ENCODE data around the gene CSRNP2.
"Not testable (repeated sequence)": the region's sequence is repeated elsewhere in the genome, so short reads cannot be mapped to it uniquely, and the experiment has no call there.

Gene CSRNP2

DNA sequence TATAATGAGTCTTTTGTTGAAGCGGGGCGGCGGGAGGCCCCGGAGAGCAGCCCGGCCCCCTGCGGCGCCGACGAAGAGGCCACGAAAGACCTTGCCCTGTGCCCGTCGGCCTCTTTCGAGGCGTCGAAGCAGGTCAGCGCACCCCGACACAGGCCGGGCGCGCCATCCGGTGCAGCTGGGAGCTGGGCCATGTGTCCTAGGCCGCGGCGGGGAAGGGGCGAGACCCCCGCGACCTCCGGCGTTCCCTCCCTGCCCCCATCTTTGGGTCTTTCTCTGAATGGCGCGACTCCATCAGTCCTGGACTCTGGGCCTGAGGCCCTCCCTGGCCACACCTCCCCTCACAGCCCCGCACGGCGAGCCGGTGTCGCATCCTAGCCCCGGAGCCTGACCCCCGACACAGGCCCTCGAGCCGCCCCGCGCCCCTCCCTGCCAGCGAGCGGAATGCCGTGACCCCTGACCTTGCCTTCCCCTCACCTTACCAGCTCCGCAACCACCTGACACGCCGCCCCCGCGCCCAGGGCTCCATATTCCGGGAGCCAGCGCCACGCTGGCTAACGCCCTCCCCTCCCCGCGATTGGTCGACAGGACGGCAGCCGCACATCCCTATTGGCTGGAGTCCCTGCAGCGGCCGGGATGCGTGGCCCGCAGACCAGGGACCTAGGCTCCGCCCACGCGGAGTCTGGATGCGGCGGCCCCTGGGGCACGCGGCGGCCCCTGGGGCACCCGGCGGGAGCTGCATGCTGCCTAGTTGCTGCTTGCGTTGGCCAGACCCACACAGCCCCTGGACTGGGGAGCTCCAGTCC lies 57.4 kb downstream of the CSRNP2 start, which contains the start of gene SLC11A2:
Gene SLC11A2 (minus strand): TSS at position 549 of the 803 bp plus-strand sequence. CDS start 15,656 bp downstream, outside the sequence.
- DNase-seq, result peak; percentile 62

GRCh38 chr12:51025338-51025835 lies 58.0 kb downstream of the CSRNP2 start:
- DNase-seq, result no peak

GRCh38 chr12:51023625-51024382 lies 59.6 kb downstream of the CSRNP2 start:
- DNase-seq, result no peak

- DNase-seq, result no peak
These were observed 61.7 kb downstream of the CSRNP2 start for GRCh38 chr12:51021694-51022093.

DNA sequence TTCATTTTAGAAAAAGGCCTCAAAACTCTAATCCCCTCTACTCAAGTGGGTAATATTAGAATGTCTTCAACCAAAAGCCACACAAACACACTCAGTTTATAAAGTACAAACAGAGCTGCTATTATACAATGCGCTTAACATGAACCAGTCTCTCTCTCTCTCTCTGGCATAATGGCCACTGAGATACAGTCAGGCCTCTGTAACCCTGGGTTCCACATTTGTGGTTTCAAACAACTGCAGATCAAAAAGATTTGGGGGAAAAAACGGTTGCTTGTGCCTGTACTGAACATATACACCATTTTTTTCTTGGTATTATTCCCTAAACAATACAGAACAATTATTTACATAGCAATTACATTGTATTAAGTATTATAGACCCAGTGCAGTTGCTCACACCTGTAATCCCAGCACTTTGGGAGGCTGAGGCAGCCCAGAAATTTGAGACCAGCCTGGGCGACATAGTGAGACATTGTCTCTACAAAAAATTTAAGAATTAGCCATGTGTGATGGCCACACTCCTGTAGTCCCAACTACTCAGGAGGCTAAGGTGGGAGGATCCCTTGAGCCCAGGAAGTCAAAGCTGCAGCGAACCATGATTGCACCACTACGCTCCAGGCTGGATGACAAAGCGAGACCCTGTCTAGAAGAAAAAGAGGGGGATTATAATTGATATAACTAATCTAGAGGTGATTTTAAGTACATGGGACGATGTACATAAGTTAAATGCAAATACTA lies 62.8 kb downstream of the CSRNP2 start:
- DNase-seq, result no peak

DNA sequence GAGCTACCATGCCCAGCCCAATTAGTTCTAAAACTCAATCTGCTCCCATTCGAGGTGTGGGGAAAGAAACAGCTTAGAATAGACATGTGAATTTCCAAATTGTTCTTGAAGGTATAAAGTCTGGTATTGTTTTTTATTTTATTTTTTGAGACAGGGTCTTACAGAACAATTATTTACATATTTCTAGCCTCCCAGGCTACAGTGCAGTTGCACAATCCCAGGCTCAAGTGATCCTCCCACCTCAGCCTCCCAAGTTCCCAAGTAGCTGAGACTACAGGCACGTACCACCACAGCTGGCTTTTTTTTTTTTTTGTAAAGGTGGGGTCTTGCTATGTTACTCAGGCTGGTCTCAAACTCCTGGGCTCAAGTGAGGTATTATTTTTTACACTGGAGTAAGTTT lies 63.5 kb downstream of the CSRNP2 start:
- no peak for DNase-seq

GRCh38 chr12:51018956-51019355 lies 64.4 kb downstream of the CSRNP2 start:
- DNase-seq, result no peak

- DNase-seq, result no peak
These were observed 65.9 kb downstream of the CSRNP2 start for GRCh38 chr12:51017452-51017851.

DNA sequence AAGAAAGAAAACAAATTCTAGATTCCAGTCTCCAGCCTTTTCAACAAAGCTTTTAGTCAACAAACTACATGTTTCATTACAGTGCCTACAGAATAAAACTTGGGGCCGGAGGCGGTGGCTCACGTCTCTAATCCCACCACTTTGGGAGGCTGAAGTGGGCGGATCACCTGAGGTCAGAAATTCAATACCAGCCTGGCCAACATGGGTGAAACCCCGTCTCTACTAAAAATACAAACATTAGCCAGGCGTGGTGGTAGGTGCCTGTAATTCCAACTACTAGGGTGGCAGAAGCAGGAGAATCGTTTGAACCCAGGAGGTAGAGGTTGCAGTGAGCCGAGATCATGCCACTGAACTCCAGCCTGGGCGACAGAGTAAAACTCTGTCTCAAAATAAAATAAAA lies 68.9 kb downstream of the CSRNP2 start:
- DNase-seq, result not testable (repeated sequence)

DNA sequence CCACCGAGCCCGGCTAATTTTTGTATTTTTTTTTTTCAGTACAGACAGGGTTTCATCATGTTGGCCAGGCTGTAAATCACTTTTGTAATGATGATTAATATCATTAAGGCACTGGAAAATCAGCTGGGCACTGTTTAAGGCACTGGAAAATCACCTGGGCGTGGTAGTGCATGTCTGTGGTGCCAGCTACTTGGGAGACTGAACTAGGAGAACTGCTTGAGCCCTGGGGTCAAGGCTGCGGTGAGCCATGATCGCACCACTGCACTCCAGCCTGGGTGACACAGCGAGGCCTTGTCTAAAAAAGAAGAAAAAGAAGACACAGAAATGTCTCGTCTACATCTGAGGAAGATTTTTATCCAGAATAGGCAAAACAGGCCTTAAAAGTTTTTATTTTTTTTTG lies 70.0 kb downstream of the CSRNP2 start:
- no peak for DNase-seq

DNA sequence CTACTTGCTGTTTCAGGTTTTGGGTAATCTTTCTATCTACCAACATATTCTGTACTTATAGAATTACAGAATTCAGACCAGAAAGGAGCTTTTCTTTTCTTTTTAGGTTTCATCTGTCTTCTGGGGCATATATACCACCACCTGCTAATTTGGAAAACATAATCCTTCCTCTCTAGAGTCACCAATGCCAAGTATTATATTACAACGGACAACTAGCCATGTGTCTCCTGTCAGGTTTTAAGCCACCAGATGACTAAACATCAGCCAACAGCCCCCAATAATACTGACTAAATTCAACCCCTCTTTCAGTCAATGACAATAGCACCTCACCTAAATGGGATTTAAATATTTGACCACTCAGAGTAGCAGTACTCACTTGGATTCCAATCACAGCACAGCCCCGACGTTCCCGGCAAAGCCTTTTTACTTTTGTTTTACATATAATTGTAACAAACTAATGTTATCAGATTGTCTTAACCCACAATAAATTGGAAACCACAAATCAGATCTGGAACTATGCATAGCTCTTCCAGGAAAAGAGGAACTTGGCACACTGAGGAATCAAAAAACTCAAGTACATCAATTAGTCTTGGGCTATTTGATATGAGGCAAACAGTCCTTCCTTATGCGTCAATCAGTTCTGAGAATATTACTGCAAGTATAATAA lies 70.7 kb downstream of the CSRNP2 start:
- no peak for DNase-seq

- no peak for DNase-seq
These were observed 71.4 kb downstream of the CSRNP2 start for GRCh38 chr12:51011955-51012354.

All from DMS79 (cell line).